HG03378 (cell line): ENCODE results near the gene GAPVD1.
A peak's percentile ranks its signal among the peaks of the same experiment; 100 is the strongest.
"Not testable (repeated sequence)": the region's sequence is repeated elsewhere in the genome, so short reads cannot be mapped to it uniquely, and the experiment has no call there.

Source experiments
- ATAC-seq: cut with Tn5 transposase; IDR thresholded peaks from one replicate; pipeline ENCODE4 v1.9.1; 2021; ENCODE audit warnings: mild to moderate bottlenecking, moderate library complexity; ENCODE audit not compliant: unreplicated experiment

The GAPVD1 gene

DNA sequence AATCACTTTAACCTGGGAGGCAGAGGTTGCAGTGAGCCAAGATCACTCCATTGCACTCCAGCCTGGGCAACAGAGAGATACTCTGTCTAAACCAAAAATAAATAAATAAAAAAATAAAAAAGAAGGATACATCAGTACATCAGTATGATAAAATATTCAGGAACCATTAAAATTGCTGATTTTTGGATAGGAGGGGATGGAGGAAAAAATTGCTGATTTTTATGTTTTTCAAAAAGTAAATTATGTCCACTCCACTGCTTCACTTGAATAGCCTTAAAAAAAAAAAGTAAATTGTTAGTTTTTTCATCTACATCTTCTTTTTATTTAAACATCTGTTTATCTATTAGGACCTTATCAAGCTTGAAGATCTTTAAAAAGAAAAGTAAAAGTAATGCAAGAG is 7.4 kb upstream of the GAPVD1 start:
- ATAC-seq, result no peak

GRCh38 chr9:125255781-125256391 is 5.7 kb upstream of the GAPVD1 start:
- no peak for ATAC-seq

- no peak for ATAC-seq
Measured at GRCh38 chr9:125258160-125258785, 3.4 kb upstream of the GAPVD1 start.

- ATAC-seq, result no peak
Measured at GRCh38 chr9:125258832-125259534, 2.6 kb upstream of the GAPVD1 start.

DNA sequence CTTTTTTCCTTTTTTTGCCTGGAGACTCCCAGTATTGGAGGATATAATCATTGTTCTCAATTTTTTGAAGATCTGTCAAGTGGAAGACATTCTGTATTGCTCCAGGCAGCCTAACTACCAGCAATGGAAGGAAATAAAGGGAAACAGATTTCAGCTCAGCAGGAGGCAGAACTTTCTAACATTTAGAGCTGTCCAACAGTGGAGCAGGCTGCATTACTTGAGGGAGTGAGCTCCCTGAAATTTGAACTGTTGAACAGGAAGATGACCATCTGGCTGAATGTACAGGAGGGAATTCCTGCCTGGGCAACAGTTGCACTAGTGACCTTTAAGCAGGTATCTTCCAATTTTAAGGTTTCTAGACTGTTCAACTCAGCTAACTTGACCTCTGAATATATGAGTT is 1.1 kb upstream of the GAPVD1 start:
- ATAC-seq, result no peak

GRCh38 chr9:125262294-125262991 is 817 bp downstream of the GAPVD1 start:
- ATAC-seq, result peak; percentile 21

- ATAC-seq, result not testable (repeated sequence)
Measured at GRCh38 chr9:125264068-125264467, 2.4 kb downstream of the GAPVD1 start.

DNA sequence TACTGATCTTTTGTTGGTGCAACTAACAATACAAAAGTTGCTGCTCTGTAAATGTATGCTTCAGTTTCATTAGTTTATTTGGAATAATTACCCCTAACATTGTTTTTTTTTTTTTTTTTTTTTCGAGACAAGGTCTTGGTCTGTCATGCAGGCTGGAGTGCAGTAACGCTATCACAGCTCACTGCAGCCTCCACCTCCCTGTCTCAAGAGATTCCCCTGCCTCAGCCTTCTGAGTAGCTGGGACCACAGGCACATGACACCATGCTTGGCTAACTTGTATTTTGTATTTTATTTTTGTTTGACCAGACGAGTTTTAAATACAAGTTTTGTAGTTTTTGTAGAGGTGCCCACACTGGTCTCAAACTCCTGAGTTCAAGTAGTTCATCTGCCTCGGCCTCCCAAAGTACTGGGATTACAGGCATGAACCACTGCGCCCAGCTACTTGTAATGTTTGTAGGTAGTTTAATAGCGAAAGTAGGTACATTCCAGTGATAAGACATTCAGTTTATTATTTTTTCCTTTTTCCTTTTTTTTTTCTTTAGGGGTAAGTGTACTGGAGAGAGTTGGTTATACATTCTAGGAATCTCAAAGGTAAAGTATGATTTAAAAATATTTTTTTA is 6.9 kb downstream of the GAPVD1 start:
- ATAC-seq, result no peak

DNA sequence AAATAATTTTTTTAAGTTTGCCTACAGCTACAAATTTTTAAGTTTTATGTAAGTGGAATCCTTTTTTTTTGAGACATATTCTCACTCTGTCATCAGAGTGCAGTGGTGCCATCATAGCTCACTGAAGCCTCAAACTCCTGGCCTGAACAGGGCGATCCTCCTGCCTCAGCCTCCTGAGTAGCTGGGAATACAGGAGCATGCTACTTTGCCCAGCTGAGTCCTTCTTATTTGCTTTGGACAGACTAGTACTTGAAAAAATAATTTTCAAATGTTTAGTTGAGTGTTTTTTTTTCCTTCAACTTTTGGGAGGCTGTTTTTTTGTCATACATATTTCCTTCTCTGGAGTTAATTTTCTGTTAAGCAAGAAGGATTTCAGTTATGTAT is 7.4 kb downstream of the GAPVD1 start:
- no peak for ATAC-seq

DNA sequence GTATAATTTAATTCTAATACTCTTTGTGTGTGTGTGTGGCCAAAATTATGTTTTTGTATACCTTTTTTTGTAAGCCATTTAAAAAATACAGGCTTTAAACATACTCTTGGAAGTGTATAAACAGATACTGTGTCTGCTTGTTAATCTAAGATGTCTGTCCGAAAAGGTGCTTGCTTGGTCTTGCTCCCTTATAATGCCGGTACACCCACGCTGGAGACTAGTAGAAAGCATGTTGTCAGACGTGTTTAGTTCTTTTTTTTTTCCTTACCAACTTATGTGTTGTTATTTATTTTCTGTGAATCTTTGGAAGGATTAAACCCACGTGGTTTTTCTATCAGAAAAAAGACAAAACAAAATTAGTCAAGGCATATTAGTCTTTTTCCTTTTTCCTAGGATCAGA is 9.5 kb downstream of the GAPVD1 start:
- ATAC-seq, result no peak

DNA sequence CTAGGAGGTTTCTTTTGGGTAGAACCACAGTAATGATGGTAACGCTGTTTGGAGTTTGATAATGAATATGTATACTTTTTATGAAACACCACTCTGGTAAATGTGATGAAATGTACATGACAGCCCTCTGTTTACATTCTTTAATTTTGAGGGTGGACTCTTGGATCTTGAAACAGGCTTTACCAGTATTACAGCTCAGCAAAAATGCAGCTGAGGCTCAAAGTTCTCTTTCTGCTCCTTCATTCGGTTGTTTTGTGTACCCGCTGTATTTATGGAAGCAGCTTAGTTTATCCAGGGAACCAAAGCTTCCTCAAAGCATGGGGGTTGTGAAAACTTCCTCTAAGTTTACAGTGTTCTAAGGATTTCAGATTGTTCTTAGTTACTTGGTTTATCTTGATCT is 11.1 kb downstream of the GAPVD1 start:
- ATAC-seq, result no peak

DNA sequence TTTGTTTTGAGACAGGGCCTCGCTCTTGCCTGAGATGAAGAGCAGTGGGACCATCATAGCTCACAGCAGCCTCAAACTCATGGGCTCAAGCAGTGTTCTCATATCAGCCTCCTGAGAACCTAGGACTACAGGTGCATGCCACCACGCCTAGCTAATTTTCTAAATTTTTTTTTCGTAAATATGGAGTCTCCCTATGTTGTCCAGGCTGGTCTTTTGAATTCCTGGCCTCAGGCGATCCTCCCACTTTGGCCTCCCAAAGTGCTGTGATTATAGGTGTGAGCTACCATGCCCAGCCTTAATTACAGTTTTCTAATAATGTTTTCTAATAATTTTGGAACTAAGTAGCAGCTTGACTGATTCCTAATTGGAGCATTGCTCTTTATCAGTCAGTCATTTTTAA is 15.1 kb downstream of the GAPVD1 start:
- no peak for ATAC-seq

- no peak for ATAC-seq
Measured at GRCh38 chr9:125277411-125277810, 15.8 kb downstream of the GAPVD1 start.

DNA sequence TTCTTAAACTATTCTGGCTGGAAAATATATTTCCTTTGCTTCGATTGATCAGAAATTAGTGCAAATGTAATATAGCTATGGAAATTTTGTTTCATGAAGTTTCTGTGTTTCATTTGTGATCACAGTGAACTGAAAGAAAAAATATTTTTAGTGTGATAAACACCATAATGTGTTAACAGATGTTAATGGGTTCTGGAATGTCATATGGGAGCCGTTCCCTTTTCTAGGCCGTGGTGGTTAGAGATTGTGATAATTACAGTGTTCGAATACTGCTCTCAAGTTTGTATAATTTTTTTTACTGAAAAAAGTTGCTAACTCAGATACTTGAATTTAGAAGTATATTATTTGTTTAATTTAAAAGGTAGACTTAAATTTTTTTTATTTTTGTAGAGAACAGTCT is 19.3 kb downstream of the GAPVD1 start:
- ATAC-seq, result no peak

- ATAC-seq, result no peak
Measured at GRCh38 chr9:125284855-125285254, 23.2 kb downstream of the GAPVD1 start.

DNA sequence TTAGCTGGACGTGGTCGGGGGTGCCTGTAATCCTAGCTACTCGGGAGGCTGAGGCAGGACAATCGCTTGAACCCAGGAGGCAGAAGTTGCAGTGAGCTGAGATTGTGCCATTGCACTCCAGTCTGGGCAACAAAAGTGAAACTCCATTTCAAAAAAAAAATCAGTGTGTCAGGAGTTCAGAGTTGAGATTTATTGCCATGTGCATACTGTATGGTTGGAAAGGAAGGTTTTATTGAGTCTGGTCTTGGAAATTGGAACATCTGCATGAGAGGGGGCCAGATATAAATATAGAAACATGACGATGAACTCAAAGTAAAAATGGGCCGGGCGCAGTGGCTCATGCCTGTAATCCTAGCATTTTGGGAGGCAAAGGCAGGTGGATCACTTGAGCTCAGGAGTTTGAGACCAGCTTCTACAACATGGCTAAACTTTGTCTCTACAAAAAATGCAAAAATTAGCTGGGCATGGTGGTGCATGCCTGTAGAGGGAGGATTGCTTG is 25.4 kb downstream of the GAPVD1 start:
- not testable (repeated sequence) for ATAC-seq

GRCh38 chr9:125293134-125293533 is 31.5 kb downstream of the GAPVD1 start:
- ATAC-seq, result no peak

GRCh38 chr9:125295657-125296056 is 34.0 kb downstream of the GAPVD1 start:
- ATAC-seq, result no peak

GRCh38 chr9:125296843-125297372 is 35.3 kb downstream of the GAPVD1 start:
- no peak for ATAC-seq

DNA sequence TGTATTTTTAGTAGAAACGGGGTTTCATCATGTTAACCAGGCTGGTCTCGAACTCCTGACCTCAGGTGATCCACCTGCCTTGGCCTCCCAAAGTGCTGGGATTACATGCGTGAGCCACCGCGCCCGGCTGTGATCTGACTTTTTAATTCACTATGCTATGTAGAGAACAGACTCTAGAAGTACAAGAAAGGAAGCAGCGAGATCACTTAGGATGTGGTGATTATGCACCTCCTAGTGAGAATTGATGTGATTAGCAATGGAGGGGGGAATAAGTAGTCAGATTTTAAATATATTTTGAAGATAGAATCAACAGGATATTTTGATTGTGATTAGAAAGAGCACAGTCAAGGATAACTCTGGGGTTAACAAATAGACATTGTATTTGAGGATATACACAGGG is 36.3 kb downstream of the GAPVD1 start:
- ATAC-seq, result no peak

GRCh38 chr9:125302241-125302640 is 40.6 kb downstream of the GAPVD1 start:
- ATAC-seq, result no peak
